T-helper 1 cell treated with Interleukin-12 subunit alpha and Interleukin-12 subunit beta and Interleukin-4 antibody, amounts not matched to agents 30 ng/mL and 1 ng/mL, for 36 hours (primary cell): ENCODE data around the gene MYOT. TPM values are rescaled to one million over a fixed set of nuclear protein-coding genes. Genes with fewer than 3 reads are reported as not detected.
"Not testable (repeated sequence)": the region's sequence is repeated elsewhere in the genome, so short reads cannot be mapped to it uniquely, and the experiment has no call there.

Experiments used
- intact Hi-C: fragments of 100-400 bp; cut with micrococcal nuclease; formaldehyde crosslinking; loops from one replicate; pipeline ENCODE4 v1.15.1; 2024
- total RNA-seq: library from RNA; stranded (reverse); gene quantifications from 2 replicates; pipeline ENCODE4 v1.2.3, GENCODE V29; 2022

Gene MYOT
- total RNA-seq, 1 donor from 2014 or later = not detected

DNA sequence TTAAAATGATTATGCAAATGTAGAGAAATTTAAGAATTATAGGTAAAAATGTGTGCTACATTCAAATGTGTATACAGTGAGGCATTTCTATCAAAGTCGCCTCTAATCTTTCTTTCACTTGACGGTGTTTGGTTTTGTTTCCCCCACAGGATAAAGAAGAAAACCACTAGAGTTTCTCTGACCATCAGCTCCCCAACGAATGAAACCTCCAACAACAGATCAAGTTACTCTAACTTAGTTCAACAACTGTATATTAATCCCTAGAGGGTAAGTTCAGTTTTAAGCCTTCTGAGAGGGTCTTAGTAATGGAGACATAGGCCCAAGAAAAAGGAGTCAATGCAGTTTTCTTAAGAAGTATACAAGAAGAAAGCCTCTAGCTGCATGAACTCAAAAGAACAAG lies 11.5 kb upstream of the MYOT start:
- intact Hi-C loops = no loop called here

DNA sequence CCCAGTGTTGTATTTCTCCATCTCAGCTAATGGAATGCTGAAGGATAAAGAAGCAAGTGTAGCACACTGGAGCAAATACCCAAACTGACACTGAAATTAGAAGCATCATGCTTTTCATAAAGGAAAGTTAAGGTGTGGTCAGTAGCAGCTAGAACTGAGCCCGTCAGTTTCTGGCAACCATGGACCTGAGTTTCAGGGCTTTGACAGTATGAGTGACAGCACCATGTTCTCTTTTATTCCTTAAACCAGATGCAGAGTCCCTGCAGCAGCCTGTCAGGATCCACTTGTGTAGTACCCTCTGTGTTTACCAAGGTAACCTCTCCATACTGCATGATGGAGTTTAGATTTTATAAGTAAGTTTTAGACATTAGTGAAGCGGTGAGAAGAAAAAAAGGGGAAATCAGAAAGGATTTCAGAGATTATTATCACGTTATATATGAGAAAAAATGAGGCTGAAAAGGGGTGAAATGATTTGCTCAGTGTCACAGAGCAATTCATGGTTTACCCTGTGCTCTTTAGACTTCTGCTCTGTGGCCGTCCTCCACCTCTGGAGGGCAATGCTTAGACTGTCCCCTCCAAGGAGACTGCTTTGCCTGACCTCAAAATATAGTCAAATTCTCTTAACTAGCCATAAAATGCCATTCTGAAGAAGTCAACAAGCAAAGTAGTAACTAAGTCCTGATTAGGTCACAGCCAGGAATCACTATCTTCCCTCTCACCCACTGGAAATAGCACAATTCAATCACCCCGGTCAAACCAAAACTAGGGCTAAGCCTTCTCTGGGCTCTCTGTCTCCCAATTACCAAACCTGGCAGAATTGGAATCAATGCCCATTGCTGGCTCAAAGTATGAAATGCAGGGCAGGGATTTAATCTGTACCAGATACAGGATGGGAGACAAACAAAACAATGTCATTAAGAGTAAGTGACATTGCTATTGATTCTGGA lies 10.5 kb upstream of the MYOT start:
- intact Hi-C loops = no loop called here

DNA sequence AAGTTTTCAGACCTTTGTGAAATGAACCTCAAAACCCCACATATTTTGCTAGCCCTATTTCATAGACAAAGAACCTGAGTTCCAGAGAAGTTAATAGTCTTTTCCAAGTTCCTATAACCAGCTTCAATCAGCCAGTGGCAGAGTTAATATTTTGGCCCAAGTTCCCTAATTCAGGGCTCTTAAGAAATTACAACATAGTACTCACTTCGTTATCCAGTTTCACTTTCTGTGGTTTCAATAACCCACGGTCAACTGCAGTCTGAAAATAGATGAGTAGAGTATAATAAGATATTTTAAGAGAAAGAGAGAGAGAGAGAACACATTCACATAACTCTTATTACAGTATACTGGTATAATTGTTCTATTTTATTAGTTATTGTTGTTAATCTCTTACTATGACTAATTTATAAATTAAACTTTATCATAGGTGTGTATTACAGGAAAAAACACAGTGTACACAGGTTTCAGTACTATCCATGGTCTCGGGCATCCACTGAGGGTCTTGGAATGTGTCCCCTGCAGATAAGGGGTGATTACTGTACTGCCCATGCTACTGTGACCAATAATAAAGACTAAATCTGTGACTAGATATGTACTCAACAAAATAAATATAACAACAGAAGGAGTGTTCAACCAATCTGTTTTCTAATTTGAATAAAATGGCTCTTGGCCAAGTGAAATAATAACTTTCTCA lies 9.3 kb upstream of the MYOT start:
- intact Hi-C loops = no loop called here

DNA sequence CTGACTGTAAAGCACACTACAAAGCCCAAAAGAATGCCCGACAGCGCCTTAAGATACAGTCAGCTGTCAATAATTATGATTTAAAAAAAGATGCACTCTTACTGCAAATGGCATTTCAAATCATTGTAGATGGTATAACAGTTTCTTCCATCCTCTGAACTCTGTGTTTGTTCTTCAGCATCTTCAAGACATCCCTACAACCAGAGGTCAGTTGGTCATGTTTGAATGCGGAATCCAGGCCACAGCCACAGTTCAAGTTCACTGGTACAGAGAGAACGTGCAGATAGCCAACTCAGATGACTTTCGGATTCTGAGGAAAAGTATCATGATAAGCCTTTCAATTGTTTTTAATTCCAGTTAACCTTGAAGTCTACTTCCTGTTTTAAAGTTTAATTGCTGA lies 8.7 kb upstream of the MYOT start:
- intact Hi-C loops = no loop called here

DNA sequence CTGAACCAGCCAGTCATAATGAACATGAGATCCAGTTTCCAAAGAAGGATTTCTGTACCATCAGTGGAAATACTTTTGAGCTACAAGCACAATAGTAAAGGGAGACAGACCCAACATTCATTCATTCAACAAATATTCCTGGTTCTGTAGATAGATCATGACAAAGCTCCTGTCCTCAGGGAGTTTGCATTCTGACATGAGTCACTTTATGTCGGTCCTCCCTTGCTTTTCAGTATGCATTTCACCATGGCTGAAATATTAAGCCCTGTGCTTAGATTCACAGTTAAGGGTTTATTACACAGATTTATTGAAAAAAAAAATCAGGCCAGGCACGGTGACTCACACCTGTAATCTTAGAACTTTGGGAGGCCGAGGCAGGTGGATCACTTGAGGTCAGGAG lies 5.4 kb upstream of the MYOT start:
- intact Hi-C loops = no loop called here

DNA sequence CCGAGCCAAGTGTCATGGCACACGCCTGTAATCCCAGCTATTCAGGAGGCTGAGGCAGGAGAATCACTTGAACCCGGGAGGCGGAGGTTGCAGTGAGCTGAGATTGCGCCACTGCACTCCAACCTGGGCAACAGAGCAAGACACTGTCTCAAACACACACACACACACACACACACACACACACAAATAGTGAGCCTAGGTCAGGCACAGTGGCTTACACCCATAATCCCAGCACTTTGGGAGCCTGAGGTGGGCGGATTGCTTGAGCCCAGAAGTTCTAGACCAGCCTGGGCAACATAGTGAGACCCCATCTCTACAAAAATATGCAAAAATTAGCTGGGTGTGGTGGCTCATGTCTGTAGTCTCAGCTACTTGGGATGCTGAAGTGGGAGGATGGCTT lies 4.0 kb upstream of the MYOT start:
- intact Hi-C loops = not testable (repeated sequence)

DNA sequence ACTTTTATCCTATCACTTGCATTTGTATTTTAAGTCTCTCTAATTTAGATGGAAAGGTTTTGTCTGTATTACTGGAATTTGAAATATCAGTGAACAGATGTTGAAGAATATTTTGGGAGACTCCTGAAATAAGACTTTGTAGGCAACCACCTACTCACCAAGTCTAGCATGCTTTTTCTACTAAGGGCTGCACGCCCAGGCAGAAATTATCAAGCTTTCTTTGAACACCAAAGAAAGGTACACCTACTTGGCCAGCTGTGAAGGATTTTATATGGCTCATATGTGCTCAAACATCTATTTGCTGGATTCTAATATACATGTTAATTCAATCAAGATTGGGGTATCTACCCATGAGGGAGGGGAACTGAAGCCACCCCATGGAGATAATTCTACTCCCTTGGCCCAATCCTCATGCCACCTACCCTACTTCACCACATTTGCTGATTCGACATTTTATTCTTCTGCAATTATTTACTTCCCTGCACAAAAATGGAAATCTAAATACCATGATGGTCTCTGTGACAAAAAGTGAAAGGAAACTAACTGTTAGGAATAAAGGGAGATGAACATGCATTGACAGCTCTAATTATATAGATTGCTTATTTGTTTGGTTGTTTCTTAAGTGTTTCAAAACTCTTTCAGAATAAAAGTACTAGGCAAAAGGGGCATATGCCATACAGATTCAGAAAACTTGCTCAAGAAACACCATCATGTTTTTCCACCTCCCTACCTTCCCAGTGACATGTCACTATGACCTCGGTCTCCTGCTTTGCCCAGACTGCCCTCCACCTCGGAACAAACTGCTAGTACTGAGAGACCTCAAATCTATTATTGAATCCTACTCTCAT lies 895 bp upstream of the MYOT start:
- intact Hi-C loops = no loop called here

DNA sequence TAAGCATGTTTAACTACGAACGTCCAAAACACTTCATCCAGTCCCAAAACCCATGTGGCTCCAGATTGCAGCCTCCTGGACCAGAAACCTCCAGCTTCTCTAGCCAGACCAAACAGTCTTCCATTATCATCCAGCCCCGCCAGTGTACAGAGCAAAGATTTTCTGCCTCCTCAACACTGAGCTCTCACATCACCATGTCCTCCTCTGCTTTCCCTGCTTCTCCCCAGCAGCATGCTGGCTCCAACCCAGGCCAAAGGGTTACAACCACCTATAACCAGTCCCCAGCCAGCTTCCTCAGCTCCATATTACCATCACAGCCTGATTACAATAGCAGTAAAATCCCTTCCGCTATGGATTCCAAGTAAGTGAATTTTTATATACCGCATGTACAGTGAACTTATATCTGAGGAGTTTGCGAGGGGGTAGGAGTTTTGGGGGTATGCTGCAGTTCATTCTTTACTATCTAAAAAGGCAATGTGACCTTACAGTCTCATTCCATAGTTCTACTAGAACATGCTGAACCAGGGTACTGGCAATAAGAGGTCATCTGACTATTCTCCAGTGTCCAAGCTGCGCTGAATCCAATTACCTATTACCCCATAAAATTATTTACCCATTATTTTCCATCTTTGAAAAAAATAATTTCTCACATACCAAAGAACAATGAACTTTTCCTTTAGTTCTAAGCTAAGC lies 3.1 kb downstream of the MYOT start:
- intact Hi-C loops = no loop called here

DNA sequence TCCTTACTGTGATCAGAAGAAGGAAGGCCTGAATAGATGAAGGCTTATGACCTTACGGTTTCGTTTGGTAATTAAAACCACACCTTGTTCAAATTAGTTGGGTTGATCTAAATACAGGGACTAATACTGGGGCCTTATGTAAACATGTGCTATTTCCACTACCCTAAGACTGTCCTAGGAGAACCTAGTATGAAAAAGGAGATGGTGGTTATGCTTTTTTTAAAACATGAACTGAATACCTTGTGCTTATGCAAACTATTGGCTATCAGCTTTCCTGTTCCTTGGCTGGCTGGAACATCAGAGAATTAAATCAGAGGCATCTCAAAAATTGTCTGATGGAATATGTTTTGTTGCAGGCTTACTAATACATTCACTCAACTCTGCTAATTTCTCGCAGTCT lies 3.9 kb downstream of the MYOT start:
- intact Hi-C loops = no loop called here

DNA sequence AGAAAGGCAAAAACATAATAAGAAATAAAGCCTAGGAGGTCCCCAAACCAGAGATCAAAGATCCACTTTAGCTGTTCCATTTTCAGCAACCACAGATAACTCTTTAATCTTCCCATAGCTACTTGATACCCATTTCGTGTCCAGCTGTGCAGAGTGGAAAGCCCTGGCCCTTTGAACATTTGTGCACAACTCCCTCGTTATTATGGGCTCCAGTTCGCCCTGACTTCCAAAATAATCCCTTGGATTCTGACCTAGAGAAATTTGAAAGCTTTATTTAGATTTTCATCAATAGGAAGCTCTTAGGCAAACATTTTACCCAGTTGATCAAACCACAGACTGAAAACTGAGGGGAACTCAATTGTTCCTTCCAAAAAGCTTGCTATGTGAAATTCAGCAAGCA lies 4.8 kb downstream of the MYOT start:
- intact Hi-C loops = no loop called here

DNA sequence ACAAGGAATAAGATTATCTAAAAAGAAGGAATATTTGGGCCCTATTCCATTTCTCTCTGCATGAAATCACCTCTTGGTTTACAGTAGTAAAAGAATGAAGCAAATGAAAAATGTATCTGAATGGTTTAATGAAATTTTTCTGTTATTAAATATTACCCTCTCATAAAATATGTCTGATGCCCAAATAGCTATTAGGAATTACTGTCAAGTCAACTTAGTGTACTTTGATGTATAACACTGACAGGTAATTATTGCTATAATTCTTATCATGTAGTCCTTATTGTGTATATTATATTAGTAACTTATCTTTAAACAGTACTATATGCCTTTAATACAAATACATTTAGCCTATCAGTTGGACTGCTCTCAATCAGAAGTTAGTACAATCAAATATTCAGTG lies 8.4 kb downstream of the MYOT start:
- intact Hi-C loops = no loop called here

DNA sequence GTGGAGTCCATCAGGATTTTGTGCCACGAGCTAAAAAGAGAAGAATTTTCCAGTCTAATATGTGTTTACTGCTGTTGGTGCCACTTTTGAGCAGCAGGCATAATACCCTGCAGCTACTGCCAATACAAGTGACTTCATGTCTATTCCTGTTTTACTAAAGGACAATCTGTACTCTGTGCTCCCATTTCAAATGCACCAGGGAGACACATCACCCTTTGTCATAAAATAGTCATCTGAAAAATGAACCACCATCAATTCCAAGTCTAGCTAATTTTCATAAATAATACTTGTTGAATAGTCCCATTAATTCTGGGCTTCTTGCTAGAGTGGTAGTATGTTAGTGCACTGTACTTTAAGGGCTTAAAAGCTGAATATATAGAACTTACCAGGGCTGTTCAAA lies 12.7 kb downstream of the MYOT start:
- intact Hi-C loops = no loop called here

DNA sequence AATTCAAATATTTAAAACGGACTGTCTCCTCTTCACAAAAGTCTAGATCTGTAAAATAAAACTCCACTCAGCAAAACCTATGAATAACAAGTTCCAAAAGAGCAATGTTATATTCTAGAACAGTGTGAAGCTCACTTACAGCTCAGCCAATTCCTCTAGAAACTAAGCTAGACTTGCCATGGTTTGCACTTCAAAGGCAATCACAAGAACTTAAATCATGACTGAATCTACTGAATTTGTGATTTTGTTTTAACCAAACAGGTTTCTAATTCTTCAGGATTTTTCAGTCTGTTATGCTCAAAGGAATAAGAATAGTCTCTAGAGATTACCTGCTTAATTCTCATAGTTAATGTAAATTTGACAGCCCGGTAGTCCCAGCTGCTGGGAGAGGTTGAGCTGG lies 20.2 kb downstream of the MYOT start:
- intact Hi-C loops = loop anchor here (2.0 kb wide), 1 partner anchor 245 kb away; no protein-coding TSS in a partner anchor

DNA sequence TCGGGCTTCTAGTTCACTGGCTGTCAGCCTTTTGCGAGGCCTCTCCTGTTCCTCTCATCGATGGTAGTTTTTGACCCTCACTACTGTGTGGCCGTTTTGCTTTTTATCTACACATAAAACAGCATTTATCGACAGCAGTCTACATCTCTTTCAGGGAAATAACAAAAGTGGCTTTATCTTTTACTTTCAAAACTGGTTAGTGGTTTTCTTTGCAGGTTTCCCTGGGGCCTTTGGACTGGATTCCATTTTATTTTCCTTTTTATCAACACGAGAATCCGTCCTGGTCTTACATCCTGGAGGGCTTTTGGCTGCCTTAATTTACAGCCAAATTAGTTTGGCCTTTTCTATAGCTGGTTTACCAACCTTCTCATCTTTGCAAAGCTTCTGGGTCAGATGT lies 20.8 kb downstream of the MYOT start:
- intact Hi-C loops = loop anchor here (2.0 kb wide), 1 partner anchor 244 kb away; no protein-coding TSS in a partner anchor

DNA sequence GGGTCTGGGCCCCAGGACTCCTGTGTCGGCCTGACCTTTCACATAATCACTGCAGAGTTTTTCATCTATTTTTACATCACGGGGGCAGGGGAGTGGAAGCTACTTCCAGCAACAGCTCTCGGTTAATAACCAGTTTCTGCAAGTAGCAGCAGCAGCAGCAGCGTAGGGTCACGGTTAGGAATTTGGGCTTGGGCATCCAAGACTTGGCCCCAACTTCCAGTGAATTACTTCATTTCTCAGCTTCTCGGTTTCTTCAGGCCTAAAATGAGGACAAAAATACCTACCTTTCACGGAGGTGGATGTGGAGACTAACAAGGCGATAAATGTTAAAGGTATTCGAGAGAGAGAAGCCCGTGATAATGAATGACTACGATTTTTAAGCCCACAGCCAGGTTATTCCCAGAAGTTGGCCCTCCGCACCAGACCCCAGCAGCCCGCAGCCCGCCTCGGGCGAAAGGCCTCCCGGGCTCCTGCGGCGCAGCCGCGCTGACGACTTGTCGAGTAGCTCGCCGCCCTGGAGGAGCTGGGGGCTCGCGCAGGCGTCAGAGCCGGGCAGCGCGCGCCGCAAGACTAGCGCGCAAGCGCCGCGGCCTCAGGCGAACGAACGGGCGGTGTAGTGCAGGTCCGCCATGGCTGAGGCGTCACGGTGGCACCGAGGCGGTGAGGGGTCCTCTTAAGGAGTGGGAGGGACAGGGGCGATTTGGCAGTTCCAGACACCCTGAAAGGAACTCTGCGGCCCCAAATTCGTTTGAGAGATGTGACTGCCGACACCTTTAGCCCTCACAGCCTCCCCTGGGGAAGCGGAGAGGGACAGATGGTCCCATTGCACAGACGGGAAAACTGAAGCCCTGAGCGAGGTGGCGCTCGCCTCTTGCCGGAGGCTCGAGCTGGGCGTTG lies 21.5 kb downstream of the MYOT start, which contains the start of gene PKD2L2:
PKD2L2 (plus strand) TSS at position 595 of the 897 bp plus-strand sequence; CDS start at position 630, 35 bp downstream.
- intact Hi-C loops = loop anchor here (1.0 to 2.0 kb wide), 3 partner anchors 135 to 244 kb away; partner anchors contain the start of gene HNRNPA0

DNA sequence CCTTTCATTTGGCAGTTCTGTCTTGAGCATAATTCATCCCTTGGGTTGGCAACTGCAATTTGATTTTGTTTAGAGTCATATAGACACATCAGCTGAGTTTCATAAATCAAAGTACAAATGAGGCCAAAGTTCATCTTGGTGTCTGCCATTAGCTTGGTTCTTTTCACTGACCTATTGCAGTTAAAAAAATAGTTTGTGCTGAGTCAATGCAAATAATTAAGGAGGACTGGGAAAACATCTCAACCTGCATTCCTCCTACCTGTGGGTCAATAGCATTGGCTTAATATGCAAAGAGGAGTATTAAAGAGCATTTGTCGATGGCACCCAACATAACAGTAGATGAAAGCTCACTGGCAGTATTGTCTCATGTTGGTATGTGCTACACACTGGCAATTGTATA lies 23.2 kb downstream of the MYOT start:
- intact Hi-C loops = no loop called here

DNA sequence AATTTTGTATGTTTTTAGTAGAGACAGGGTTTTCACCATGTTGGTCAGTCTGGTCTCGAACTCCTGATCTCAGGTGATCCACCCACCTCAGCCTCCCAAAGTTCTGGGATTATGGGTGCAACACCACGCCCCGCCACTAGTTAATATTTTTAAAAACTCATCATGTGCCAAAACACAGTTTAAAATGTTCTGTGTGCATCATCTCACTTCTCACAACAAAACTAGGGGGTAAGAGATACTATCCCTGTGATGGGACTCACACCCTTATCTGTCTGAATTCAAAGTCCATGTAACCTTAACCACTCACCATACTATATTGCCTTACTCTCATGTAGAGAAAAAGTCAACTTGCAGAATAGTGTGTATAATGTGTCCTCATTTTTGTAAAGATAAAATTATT lies 24.2 kb downstream of the MYOT start:
- intact Hi-C loops = no loop called here

DNA sequence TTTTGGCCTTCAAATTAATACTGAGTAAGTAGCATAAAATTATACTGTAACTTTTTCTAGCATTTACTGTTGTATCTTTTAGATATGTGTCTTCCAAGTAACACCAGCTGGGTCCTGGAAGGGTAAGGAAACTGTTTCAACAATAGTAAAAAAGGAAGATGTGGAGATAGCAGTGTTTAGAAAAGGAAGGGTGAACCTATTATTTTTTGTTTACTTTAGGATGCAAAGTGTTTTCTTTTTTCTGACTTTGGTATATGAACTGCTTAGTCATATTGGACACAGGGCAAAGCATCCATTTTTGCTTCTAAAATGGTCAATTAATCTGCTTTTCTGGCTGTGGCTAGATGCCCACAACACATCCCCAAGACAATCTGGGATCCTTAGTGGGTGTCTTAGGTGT lies 26.9 kb downstream of the MYOT start:
- intact Hi-C loops = no loop called here

DNA sequence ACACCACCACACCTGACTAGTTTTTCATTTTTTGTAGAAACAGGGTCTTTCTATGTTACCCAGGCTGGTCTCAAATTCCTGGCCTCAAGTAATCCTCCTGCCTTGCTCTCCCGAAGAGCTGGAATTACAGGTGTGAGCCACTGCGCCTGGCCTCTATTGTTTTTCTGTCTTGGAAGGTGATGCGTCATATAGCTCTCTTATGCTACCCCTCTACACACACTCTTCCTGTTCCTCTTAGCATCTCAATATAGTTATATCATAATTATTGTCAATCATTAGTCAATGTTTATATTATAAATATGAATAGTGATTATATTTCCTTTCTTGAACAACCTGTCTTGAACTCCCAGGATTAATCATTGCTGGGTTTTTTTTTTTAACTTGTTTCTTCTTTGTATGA lies 28.9 kb downstream of the MYOT start:
- intact Hi-C loops = no loop called here

DNA sequence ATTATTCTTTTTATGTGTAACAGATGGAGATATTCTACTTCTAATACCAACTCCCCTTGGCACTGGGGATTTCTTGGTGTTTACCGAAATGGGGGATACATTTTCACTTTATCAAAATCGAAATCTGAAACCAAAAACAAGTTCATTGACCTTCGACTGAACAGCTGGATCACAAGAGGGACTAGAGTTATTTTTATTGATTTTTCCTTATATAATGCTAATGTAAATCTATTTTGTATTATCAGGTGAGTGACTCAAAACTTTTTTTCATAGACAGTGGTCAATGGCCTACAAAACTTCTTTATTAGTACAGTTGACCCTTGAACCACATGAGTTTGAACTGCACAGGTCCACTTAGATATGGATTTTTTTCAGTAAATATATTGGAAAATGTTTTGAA lies 31.8 kb downstream of the MYOT start:
- intact Hi-C loops = no loop called here
